HG02840 (cell line): ENCODE results near the gene GRIA1.
"Not testable (repeated sequence)": the region's sequence is repeated elsewhere in the genome, so short reads cannot be mapped to it uniquely, and the experiment has no call there.

ENCODE experiments used
- ATAC-seq: cut with Tn5 transposase; IDR thresholded peaks from one replicate; pipeline ENCODE4 v1.9.1; 2021; ENCODE audit warnings: mild to moderate bottlenecking, moderate library complexity, moderate number of reproducible peaks; ENCODE audit not compliant: unreplicated experiment, low FRiP score

Gene GRIA1

GRCh38 chr5:153707626-153708025, 217.2 kb downstream of the GRIA1 start:
- no peak for ATAC-seq

- ATAC-seq = no peak
Observed at GRCh38 chr5:153711755-153712154, 221.3 kb downstream of the GRIA1 start.

GRCh38 chr5:153712946-153713345, 222.5 kb downstream of the GRIA1 start:
- ATAC-seq = no peak

- ATAC-seq = no peak
Observed at GRCh38 chr5:153713943-153714342, 223.5 kb downstream of the GRIA1 start.

- ATAC-seq = no peak
Observed at GRCh38 chr5:153714798-153715197, 224.3 kb downstream of the GRIA1 start.

GRCh38 chr5:153717287-153717686, 226.8 kb downstream of the GRIA1 start:
- no peak for ATAC-seq

GRCh38 chr5:153718713-153719112, 228.2 kb downstream of the GRIA1 start:
- no peak for ATAC-seq

- no peak for ATAC-seq
Observed at GRCh38 chr5:153719324-153719723, 228.9 kb downstream of the GRIA1 start.

- ATAC-seq = not testable (repeated sequence)
Observed at GRCh38 chr5:153723022-153723610, 232.6 kb downstream of the GRIA1 start.

GRCh38 chr5:153742060-153742459, 251.6 kb downstream of the GRIA1 start:
- ATAC-seq = no peak

GRCh38 chr5:153744751-153745150, 254.3 kb downstream of the GRIA1 start:
- ATAC-seq = no peak

GRCh38 chr5:153745778-153746395, 255.4 kb downstream of the GRIA1 start:
- no peak for ATAC-seq

GRCh38 chr5:153746440-153746839, 256.0 kb downstream of the GRIA1 start:
- ATAC-seq = no peak

- ATAC-seq = no peak
Observed at GRCh38 chr5:153748823-153749222, 258.4 kb downstream of the GRIA1 start.

- no peak for ATAC-seq
Observed at GRCh38 chr5:153749960-153750359, 259.5 kb downstream of the GRIA1 start.

GRCh38 chr5:153751251-153751650, 260.8 kb downstream of the GRIA1 start:
- no peak for ATAC-seq

- no peak for ATAC-seq
Observed at GRCh38 chr5:153752890-153753289, 262.4 kb downstream of the GRIA1 start.

- ATAC-seq = no peak
Observed at GRCh38 chr5:153753645-153754432, 263.4 kb downstream of the GRIA1 start.

- ATAC-seq = no peak
Observed at GRCh38 chr5:153755913-153756500, 265.5 kb downstream of the GRIA1 start.

GRCh38 chr5:153756540-153756939, 266.1 kb downstream of the GRIA1 start:
- no peak for ATAC-seq

GRCh38 chr5:153765987-153766386, 275.5 kb downstream of the GRIA1 start:
- no peak for ATAC-seq
